Measurements from ENCODE around the gene TADA3. TPM values are rescaled to one million over a fixed set of nuclear protein-coding genes. Genes with fewer than 3 reads are reported as not detected.

TADA3 gene
- total RNA-seq (2021; fragmentation: NEBNext Ultra II Directional; extraction: Animal tissue kit (Norgen Biotek cat#: 25700)), result 10 to 100 TPM; 69.2 to 84.9 (median 77.0) TPM
- long read RNA-seq, transcript TADA3-201 (9 exons, 2,355 nt), result major isoform, 98 of 110 reads
- long read RNA-seq, partial matches to known transcripts, result 2 of 110 reads
- long read RNA-seq, other reads (novel, unspliced or antisense), result 8 of 110 reads

- Mint-ChIP-seq H3K27me3 (ENCODE audit: insufficient read depth) (peaks cover 2% of the 10 kb centered on the region), H3K9me3 (no peaks in the 10 kb centered on the region), H3K4me3 (peak within 1 kb of the TSS; percentile 94), H3K4me1 (ENCODE audit: low read depth) (peaks cover 45% of the 10 kb centered on the region), H3K36me3 (ENCODE audit: low read depth) (peaks cover 49% of the 10 kb centered on the region), H3K27ac (peak within 1 kb of the TSS; percentile 100)
- TF ChIP-seq, protein P1, sequence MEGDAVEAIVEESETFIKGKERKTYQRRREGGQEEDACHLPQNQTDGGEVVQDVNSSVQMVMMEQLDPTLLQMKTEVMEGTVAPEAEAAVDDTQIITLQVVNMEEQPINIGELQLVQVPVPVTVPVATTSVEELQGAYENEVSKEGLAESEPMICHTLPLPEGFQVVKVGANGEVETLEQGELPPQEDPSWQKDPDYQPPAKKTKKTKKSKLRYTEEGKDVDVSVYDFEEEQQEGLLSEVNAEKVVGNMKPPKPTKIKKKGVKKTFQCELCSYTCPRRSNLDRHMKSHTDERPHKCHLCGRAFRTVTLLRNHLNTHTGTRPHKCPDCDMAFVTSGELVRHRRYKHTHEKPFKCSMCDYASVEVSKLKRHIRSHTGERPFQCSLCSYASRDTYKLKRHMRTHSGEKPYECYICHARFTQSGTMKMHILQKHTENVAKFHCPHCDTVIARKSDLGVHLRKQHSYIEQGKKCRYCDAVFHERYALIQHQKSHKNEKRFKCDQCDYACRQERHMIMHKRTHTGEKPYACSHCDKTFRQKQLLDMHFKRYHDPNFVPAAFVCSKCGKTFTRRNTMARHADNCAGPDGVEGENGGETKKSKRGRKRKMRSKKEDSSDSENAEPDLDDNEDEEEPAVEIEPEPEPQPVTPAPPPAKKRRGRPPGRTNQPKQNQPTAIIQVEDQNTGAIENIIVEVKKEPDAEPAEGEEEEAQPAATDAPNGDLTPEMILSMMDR (IDR thresholded peaks at IDR 0.05), result no peak; the same call in 1 of the 2 replicates
- peak; percentile 95 for DNase-seq
These were observed at the start of gene TADA3, which contains the start of gene ARPC4 for GRCh38 chr3:9792405-9793160. TADA3 (minus strand) TSS chr3:9792473; CDS start chr3:9791466, 1,007 bp downstream. ARPC4 (plus strand) TSS chr3:9793082; CDS start chr3:9793122, 40 bp downstream.

DNA sequence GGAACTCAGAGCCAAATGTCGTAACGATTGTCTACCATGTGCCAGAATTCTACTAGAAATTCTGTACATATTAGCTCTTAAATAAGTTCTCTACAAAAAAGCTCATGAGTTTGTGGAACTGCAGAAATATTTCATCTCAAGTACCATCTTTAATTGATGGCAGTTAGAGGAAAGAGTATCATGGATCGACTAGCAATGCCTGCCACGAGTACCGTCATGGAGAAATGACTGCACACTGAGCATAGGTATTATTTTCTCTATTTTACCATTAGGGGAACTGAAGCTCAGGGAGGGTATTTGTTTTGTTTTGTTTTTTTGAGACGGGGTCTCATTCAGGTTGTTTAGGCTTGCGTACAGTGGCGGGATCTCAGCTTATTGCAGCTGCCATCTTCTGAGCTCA is 48.7 kb upstream of the TADA3 start:
- Mint-ChIP-seq H3K9me3 (no peaks in the 10 kb centered on the region), H3K4me3 (no peak overlapping the region), H3K36me3 (ENCODE audit: low read depth) (peaks cover 23% of the 10 kb centered on the region), H3K4me1 (ENCODE audit: low read depth) (peaks cover 14% of the 10 kb centered on the region), H3K27ac (no peak overlapping the region), H3K27me3 (ENCODE audit: insufficient read depth) (peaks cover 1% of the 10 kb centered on the region)
- TF ChIP-seq, protein P1 (IDR thresholded peaks at IDR 0.05), result no peak
- no peak for DNase-seq

- Mint-ChIP-seq H3K4me3 (no peak overlapping the region), H3K27ac (no peak overlapping the region), H3K36me3 (ENCODE audit: low read depth) (peaks cover 23% of the 10 kb centered on the region), H3K27me3 (ENCODE audit: insufficient read depth) (peaks cover 1% of the 10 kb centered on the region), H3K4me1 (ENCODE audit: low read depth) (peaks cover 10% of the 10 kb centered on the region), H3K9me3 (no peaks in the 10 kb centered on the region)
- TF ChIP-seq, protein P1 (IDR thresholded peaks at IDR 0.05), result no peak
- no peak for DNase-seq
These were observed 46.6 kb upstream of the TADA3 start for GRCh38 chr3:9838856-9839255.

DNA sequence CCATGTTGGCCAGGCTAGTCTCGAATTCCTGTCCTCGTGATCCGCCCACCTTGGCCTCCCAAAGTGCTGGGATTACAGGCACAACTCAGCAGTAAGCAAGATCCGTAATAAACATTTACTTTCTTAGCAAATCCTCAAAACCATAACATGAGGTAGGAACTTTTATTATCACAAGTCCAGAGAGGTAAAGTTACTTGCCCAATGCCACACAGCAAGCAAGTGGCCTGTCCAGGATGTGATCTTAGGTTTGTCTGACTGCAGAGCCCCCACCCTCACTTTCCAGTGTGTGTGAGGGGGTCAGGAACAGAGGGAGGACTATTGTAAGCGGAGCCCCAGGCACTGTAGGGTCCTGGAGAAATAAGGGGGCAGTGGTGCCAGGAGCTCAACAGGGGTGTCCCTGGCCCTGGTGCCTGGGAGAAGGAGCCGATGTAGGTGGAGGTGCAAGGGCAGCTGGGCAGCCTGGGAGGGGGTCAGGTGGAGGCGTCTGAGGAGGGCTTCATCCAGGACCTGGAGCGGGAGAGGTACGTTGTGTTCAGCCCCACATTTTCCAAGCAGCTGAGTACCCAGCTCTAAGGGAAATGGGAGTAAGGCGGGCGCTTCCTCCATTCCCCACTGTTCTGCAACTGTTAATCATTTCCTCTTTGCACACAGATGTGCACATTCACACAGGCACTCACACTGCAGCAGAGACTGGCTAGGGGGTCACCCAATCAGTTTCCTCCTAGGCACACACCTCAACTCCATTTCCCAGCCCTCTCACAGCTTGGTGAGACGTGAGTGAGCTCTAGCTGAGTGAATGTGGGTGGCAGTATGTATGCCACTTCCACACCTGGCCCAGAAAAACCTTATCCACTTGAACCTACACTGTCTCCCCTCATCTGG is 45.7 kb upstream of the TADA3 start:
- H3K4me1 Mint-ChIP-seq (ENCODE audit: low read depth), result peaks cover 8% of the 10 kb centered on the region
- TF ChIP-seq, protein P1 (IDR thresholded peaks at IDR 0.05), result no peak
- H3K27me3 Mint-ChIP-seq (ENCODE audit: insufficient read depth), result peaks cover 1% of the 10 kb centered on the region
- DNase-seq, result no peak
- H3K4me3 Mint-ChIP-seq, result no peak overlapping the region
- H3K9me3 Mint-ChIP-seq, result no peaks in the 10 kb centered on the region
- H3K27ac Mint-ChIP-seq, result no peak overlapping the region
- H3K36me3 Mint-ChIP-seq (ENCODE audit: low read depth), result peaks cover 23% of the 10 kb centered on the region

GRCh38 chr3:9834520-9835380 is 42.5 kb upstream of the TADA3 start:
- no peaks in the 10 kb centered on the region for H3K36me3 Mint-ChIP-seq (ENCODE audit: low read depth)
- TF ChIP-seq, protein P1 (IDR thresholded peaks at IDR 0.05), result no peak
- H3K27me3 Mint-ChIP-seq (ENCODE audit: insufficient read depth), result peaks cover 1% of the 10 kb centered on the region
- no peaks in the 10 kb centered on the region for H3K4me1 Mint-ChIP-seq (ENCODE audit: low read depth)
- H3K9me3 Mint-ChIP-seq, result no peaks in the 10 kb centered on the region
- H3K27ac Mint-ChIP-seq, result no peak overlapping the region
- no peak overlapping the region for H3K4me3 Mint-ChIP-seq
- DNase-seq, result no peak

Measured in HFFc6 (cell line).